ENCODE results near the gene ADAM12.

DNA sequence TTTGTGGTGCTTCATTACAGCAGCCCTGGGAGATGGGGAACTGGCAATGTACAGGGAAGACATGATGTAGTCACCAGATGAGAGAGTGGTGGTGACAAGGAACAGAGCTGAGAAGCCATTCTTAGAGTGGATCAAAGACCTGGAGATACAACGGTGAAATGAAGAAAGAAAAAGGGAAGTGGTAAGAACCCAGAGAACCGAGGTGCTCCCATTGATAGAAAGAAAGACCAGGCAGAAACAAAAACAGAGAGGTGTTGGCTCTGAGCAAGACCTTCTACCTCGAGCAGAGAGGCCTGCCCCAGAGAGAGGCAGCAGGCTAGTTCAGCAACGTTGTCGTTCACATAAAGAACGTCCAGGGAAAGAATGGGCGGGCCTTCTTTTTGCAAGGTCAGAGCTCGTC is 186.7 kb downstream of the ADAM12 start:
- TF ChIP-seq, protein P1, sequence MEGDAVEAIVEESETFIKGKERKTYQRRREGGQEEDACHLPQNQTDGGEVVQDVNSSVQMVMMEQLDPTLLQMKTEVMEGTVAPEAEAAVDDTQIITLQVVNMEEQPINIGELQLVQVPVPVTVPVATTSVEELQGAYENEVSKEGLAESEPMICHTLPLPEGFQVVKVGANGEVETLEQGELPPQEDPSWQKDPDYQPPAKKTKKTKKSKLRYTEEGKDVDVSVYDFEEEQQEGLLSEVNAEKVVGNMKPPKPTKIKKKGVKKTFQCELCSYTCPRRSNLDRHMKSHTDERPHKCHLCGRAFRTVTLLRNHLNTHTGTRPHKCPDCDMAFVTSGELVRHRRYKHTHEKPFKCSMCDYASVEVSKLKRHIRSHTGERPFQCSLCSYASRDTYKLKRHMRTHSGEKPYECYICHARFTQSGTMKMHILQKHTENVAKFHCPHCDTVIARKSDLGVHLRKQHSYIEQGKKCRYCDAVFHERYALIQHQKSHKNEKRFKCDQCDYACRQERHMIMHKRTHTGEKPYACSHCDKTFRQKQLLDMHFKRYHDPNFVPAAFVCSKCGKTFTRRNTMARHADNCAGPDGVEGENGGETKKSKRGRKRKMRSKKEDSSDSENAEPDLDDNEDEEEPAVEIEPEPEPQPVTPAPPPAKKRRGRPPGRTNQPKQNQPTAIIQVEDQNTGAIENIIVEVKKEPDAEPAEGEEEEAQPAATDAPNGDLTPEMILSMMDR (conservative IDR thresholded peaks at IDR 0.05; ENCODE audit: low read depth in 2 of 2) = no peak
- TF ChIP-seq, protein P2, sequence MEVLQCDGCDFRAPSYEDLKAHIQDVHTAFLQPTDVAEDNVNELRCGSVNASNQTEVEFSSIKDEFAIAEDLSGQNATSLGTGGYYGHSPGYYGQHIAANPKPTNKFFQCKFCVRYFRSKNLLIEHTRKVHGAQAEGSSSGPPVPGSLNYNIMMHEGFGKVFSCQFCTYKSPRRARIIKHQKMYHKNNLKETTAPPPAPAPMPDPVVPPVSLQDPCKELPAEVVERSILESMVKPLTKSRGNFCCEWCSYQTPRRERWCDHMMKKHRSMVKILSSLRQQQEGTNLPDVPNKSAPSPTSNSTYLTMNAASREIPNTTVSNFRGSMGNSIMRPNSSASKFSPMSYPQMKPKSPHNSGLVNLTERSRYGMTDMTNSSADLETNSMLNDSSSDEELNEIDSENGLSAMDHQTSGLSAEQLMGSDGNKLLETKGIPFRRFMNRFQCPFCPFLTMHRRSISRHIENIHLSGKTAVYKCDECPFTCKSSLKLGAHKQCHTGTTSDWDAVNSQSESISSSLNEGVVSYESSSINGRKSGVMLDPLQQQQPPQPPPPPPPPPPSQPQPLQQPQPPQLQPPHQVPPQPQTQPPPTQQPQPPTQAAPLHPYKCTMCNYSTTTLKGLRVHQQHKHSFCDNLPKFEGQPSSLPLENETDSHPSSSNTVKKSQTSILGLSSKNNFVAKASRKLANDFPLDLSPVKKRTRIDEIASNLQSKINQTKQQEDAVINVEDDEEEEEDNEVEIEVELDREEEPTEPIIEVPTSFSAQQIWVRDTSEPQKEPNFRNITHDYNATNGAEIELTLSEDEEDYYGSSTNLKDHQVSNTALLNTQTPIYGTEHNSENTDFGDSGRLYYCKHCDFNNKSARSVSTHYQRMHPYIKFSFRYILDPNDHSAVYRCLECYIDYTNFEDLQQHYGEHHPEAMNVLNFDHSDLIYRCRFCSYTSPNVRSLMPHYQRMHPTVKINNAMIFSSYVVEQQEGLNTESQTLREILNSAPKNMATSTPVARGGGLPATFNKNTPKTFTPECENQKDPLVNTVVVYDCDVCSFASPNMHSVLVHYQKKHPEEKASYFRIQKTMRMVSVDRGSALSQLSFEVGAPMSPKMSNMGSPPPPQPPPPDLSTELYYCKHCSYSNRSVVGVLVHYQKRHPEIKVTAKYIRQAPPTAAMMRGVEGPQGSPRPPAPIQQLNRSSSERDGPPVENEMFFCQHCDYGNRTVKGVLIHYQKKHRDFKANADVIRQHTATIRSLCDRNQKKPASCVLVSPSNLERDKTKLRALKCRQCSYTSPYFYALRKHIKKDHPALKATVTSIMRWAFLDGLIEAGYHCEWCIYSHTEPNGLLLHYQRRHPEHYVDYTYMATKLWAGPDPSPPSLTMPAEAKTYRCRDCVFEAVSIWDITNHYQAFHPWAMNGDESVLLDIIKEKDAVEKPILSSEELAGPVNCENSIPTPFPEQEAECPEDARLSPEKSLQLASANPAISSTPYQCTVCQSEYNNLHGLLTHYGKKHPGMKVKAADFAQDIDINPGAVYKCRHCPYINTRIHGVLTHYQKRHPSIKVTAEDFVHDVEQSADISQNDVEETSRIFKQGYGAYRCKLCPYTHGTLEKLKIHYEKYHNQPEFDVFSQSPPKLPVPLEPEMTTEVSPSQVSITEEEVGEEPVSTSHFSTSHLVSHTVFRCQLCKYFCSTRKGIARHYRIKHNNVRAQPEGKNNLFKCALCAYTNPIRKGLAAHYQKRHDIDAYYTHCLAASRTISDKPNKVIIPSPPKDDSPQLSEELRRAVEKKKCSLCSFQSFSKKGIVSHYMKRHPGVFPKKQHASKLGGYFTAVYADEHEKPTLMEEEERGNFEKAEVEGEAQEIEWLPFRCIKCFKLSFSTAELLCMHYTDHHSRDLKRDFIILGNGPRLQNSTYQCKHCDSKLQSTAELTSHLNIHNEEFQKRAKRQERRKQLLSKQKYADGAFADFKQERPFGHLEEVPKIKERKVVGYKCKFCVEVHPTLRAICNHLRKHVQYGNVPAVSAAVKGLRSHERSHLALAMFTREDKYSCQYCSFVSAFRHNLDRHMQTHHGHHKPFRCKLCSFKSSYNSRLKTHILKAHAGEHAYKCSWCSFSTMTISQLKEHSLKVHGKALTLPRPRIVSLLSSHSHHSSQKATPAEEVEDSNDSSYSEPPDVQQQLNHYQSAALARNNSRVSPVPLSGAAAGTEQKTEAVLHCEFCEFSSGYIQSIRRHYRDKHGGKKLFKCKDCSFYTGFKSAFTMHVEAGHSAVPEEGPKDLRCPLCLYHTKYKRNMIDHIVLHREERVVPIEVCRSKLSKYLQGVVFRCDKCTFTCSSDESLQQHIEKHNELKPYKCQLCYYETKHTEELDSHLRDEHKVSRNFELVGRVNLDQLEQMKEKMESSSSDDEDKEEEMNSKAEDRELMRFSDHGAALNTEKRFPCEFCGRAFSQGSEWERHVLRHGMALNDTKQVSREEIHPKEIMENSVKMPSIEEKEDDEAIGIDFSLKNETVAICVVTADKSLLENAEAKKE (CRISPR knock-in tag; IDR thresholded peaks at IDR 0.05) = no peak
- TF ChIP-seq EZH2 (IDR thresholded peaks at IDR 0.05; ENCODE audit: low read depth, unreplicated experiment) (no peak), CREB1 (CRISPR knock-in tag; IDR thresholded peaks at IDR 0.05; ENCODE audit: low read depth) (no peak)
